HG03521 (cell line): Measurements from ENCODE around the gene SRBD1.

Experiments used
- ATAC-seq: cut with Tn5 transposase; IDR thresholded peaks from one replicate; pipeline ENCODE4 v1.9.1; 2021; ENCODE audit warnings: mild to moderate bottlenecking, moderate library complexity; ENCODE audit not compliant: unreplicated experiment

SRBD1 gene

GRCh38 chr2:45602624-45603023, 8.4 kb downstream of the SRBD1 start:
- no peak for ATAC-seq

GRCh38 chr2:45598545-45598944, 12.5 kb downstream of the SRBD1 start:
- no peak for ATAC-seq

GRCh38 chr2:45596761-45597160, 14.3 kb downstream of the SRBD1 start:
- no peak for ATAC-seq

GRCh38 chr2:45595721-45596435, 15.2 kb downstream of the SRBD1 start:
- ATAC-seq = no peak

- ATAC-seq = no peak
These were observed 20.0 kb downstream of the SRBD1 start for GRCh38 chr2:45591073-45591472.

- no peak for ATAC-seq
These were observed 22.8 kb downstream of the SRBD1 start for GRCh38 chr2:45588158-45588829.

GRCh38 chr2:45586600-45586999, 24.5 kb downstream of the SRBD1 start:
- no peak for ATAC-seq

- ATAC-seq = no peak
These were observed 25.7 kb downstream of the SRBD1 start for GRCh38 chr2:45585267-45585861.

- ATAC-seq = no peak
These were observed 27.1 kb downstream of the SRBD1 start for GRCh38 chr2:45583977-45584376.

- ATAC-seq = no peak
These were observed 28.5 kb downstream of the SRBD1 start for GRCh38 chr2:45582522-45582921.

GRCh38 chr2:45578056-45578843, 32.8 kb downstream of the SRBD1 start:
- ATAC-seq = no peak

GRCh38 chr2:45577441-45577840, 33.6 kb downstream of the SRBD1 start:
- no peak for ATAC-seq

GRCh38 chr2:45575881-45576280, 35.2 kb downstream of the SRBD1 start:
- no peak for ATAC-seq

GRCh38 chr2:45572979-45573378, 38.1 kb downstream of the SRBD1 start:
- no peak for ATAC-seq

GRCh38 chr2:45571940-45572339, 39.1 kb downstream of the SRBD1 start:
- ATAC-seq = no peak

- ATAC-seq = no peak
These were observed 40.3 kb downstream of the SRBD1 start for GRCh38 chr2:45570671-45571334.

- ATAC-seq = no peak
These were observed 42.1 kb downstream of the SRBD1 start for GRCh38 chr2:45568935-45569334.

GRCh38 chr2:45567974-45568789, 42.9 kb downstream of the SRBD1 start:
- peak; percentile 91 for ATAC-seq

- no peak for ATAC-seq
These were observed 43.6 kb downstream of the SRBD1 start for GRCh38 chr2:45567288-45567963.
